Measurements from ENCODE around the gene COPZ1.

COPZ1 gene

GRCh38 chr12:54357506-54358190 is 32.7 kb downstream of the COPZ1 start:
- in situ Hi-C loops (cut with HindIII; ENCODE audit: low sequenced_read_pairs): no loop called here

GRCh38 chr12:54358191-54358944 is 33.4 kb downstream of the COPZ1 start:
- in situ Hi-C loops (cut with HindIII; ENCODE audit: low sequenced_read_pairs): no loop called here

- in situ Hi-C loops (cut with HindIII; ENCODE audit: low sequenced_read_pairs): no loop called here
Observed at GRCh38 chr12:54358945-54359761, 34.2 kb downstream of the COPZ1 start.

GRCh38 chr12:54359762-54360351 is 34.9 kb downstream of the COPZ1 start:
- in situ Hi-C loops (cut with HindIII; ENCODE audit: low sequenced_read_pairs): no loop called here

GRCh38 chr12:54360717-54361456 is 36.0 kb downstream of the COPZ1 start:
- in situ Hi-C loops (cut with HindIII; ENCODE audit: low sequenced_read_pairs): no loop called here

- in situ Hi-C loops (cut with HindIII; ENCODE audit: low sequenced_read_pairs): no loop called here
Observed at GRCh38 chr12:54363047-54363446, 38.1 kb downstream of the COPZ1 start.

- in situ Hi-C loops (cut with HindIII; ENCODE audit: low sequenced_read_pairs): no loop called here
Observed at GRCh38 chr12:54363618-54364017, 38.7 kb downstream of the COPZ1 start.

- in situ Hi-C loops (cut with HindIII; ENCODE audit: low sequenced_read_pairs): no loop called here
Observed at GRCh38 chr12:54364413-54364812, 39.5 kb downstream of the COPZ1 start, which contains the start of gene GPR84. GPR84 (minus strand) TSS chr12:54364486; CDS start chr12:54363851, 635 bp downstream.

- in situ Hi-C loops (cut with HindIII; ENCODE audit: low sequenced_read_pairs): no loop called here
Observed at GRCh38 chr12:54368025-54368708, 43.2 kb downstream of the COPZ1 start.

- in situ Hi-C loops (cut with HindIII; ENCODE audit: low sequenced_read_pairs): no loop called here
Observed at GRCh38 chr12:54368709-54369596, 44.0 kb downstream of the COPZ1 start.

GRCh38 chr12:54369597-54370131 is 44.7 kb downstream of the COPZ1 start:
- in situ Hi-C loops (cut with HindIII; ENCODE audit: low sequenced_read_pairs): loop anchor here (5.0 kb wide), 1 partner anchor 77 kb away; no protein-coding TSS in a partner anchor

GRCh38 chr12:54370171-54370730 is 45.3 kb downstream of the COPZ1 start:
- in situ Hi-C loops (cut with HindIII; ENCODE audit: low sequenced_read_pairs): loop anchor here (5.0 kb wide), 1 partner anchor 78 kb away; no protein-coding TSS in a partner anchor

- in situ Hi-C loops (cut with HindIII; ENCODE audit: low sequenced_read_pairs): loop anchor here (5.0 kb wide), 1 partner anchor 79 kb away; no protein-coding TSS in a partner anchor
Observed at GRCh38 chr12:54371328-54372112, 46.6 kb downstream of the COPZ1 start.

- in situ Hi-C loops (cut with HindIII; ENCODE audit: low sequenced_read_pairs): loop anchor here (5.0 kb wide), 1 partner anchor 80 kb away; no protein-coding TSS in a partner anchor
Observed at GRCh38 chr12:54372113-54372806, 47.3 kb downstream of the COPZ1 start.

- in situ Hi-C loops (cut with HindIII; ENCODE audit: low sequenced_read_pairs): loop anchor here (5.0 kb wide), 1 partner anchor 82 kb away; no protein-coding TSS in a partner anchor
Observed at GRCh38 chr12:54373649-54374561, 49.0 kb downstream of the COPZ1 start.
